WERI-Rb-1 (cell line): ENCODE measurements around the gene KNDC1.

ENCODE experiments used
- DNase-seq: peaks from one replicate; pipeline ENCODE4 v3.0.0-alpha.2; 2020
- H3K27ac ChIP-seq: fragments of 250-450 bp; sonication (Bioruptor Pico); 2 replicates; pipeline ENCODE4 v1.5.1; 2020; ENCODE audit warnings: mild to moderate bottlenecking, moderate library complexity
- H3K27me3 ChIP-seq: fragments of 250-450 bp; sonication (Bioruptor Pico); 2 replicates; pipeline ENCODE4 v1.5.1; 2021; ENCODE audit warnings: mild to moderate bottlenecking, low read depth, moderate library complexity; ENCODE audit not compliant: insufficient read depth, severe bottlenecking
- H3K36me3 ChIP-seq: fragments of 250-450 bp; sonication (Bioruptor Pico); 2 replicates; pipeline ENCODE4 v1.5.1; 2020; ENCODE audit warnings: mild to moderate bottlenecking, moderate library complexity
- H3K4me3 ChIP-seq: 2 replicates; pipeline ENCODE4 v1.5.1; 2011; ENCODE audit warnings: low read depth, mild to moderate bottlenecking, control low read depth, low read length
- H3K9me3 ChIP-seq: fragments of 250-450 bp; sonication (Bioruptor Pico); 2 replicates; pipeline ENCODE4 v1.5.1; 2021; ENCODE audit warnings: mild to moderate bottlenecking, moderate library complexity; ENCODE audit not compliant: severe bottlenecking
- CTCF ChIP-seq: IDR thresholded peaks from 2 replicates; pipeline ENCODE4 v1.5.1; 2011; ENCODE audit warnings: low read depth, mild to moderate bottlenecking, control low read depth, inconsistent platforms, low read length

Gene KNDC1

GRCh38 chr10:133214468-133215410 lies 54.7 kb downstream of the KNDC1 start:
- no peak overlapping the region for H3K27ac ChIP-seq
- H3K36me3 ChIP-seq: no peaks in the 10 kb centered on the region
- no peak for DNase-seq
- no peak overlapping the region for H3K4me3 ChIP-seq
- no peaks in the 10 kb centered on the region for H3K9me3 ChIP-seq
- no peak for TF ChIP-seq CTCF
- no peaks in the 10 kb centered on the region for H3K27me3 ChIP-seq

- Histone ChIP-seq H3K36me3 (no peaks in the 10 kb centered on the region), H3K27ac (no peak overlapping the region), H3K27me3 (no peaks in the 10 kb centered on the region), H3K9me3 (no peaks in the 10 kb centered on the region), H3K4me3 (no peak overlapping the region)
- TF ChIP-seq CTCF: no peak
- DNase-seq: no peak
Observed at GRCh38 chr10:133215586-133215985, 55.6 kb downstream of the KNDC1 start.

- TF ChIP-seq CTCF: no peak
- H3K27me3 ChIP-seq: no peaks in the 10 kb centered on the region
- no peaks in the 10 kb centered on the region for H3K36me3 ChIP-seq
- DNase-seq: no peak
- no peak overlapping the region for H3K27ac ChIP-seq
- no peaks in the 10 kb centered on the region for H3K9me3 ChIP-seq
- H3K4me3 ChIP-seq: no peak overlapping the region
Observed at GRCh38 chr10:133216776-133217175, 56.8 kb downstream of the KNDC1 start.

GRCh38 chr10:133217800-133218589 lies 58.0 kb downstream of the KNDC1 start:
- Histone ChIP-seq H3K4me3 (no peak overlapping the region), H3K9me3 (no peaks in the 10 kb centered on the region), H3K27ac (no peak overlapping the region), H3K27me3 (no peaks in the 10 kb centered on the region), H3K36me3 (no peaks in the 10 kb centered on the region)
- TF ChIP-seq CTCF: no peak
- no peak for DNase-seq

- DNase-seq: no peak
- no peak for TF ChIP-seq CTCF
- Histone ChIP-seq H3K4me3 (no peak overlapping the region), H3K36me3 (no peaks in the 10 kb centered on the region), H3K27me3 (no peaks in the 10 kb centered on the region), H3K27ac (no peak overlapping the region), H3K9me3 (no peaks in the 10 kb centered on the region)
Observed at GRCh38 chr10:133218891-133219290, 58.9 kb downstream of the KNDC1 start.
